NCI-H1694 (cell line): ENCODE results near the gene RBMS1.
"Not testable (repeated sequence)": the region's sequence is repeated elsewhere in the genome, so short reads cannot be mapped to it uniquely, and the experiment has no call there.

Experiments used
- DNase-seq: peaks from one replicate; lab custom pipeline; 2025; lab: John Stamatoyannopoulos, UW

RBMS1 gene

GRCh38 chr2:160469621-160470204 lies 23.9 kb downstream of the RBMS1 start:
- no peak for DNase-seq

GRCh38 chr2:160469164-160469563 lies 24.4 kb downstream of the RBMS1 start:
- no peak for DNase-seq

GRCh38 chr2:160467086-160467485 lies 26.5 kb downstream of the RBMS1 start:
- DNase-seq: no peak

- DNase-seq: no peak
Observed at GRCh38 chr2:160465406-160465805, 28.2 kb downstream of the RBMS1 start.

GRCh38 chr2:160465002-160465401 lies 28.6 kb downstream of the RBMS1 start:
- no peak for DNase-seq

GRCh38 chr2:160464017-160464416 lies 29.6 kb downstream of the RBMS1 start:
- DNase-seq: no peak

GRCh38 chr2:160463245-160463644 lies 30.4 kb downstream of the RBMS1 start:
- DNase-seq: no peak

GRCh38 chr2:160460333-160460731 lies 33.3 kb downstream of the RBMS1 start:
- no peak for DNase-seq

GRCh38 chr2:160459538-160460332 lies 33.9 kb downstream of the RBMS1 start:
- no peak for DNase-seq

GRCh38 chr2:160458718-160459453 lies 34.7 kb downstream of the RBMS1 start:
- no peak for DNase-seq

- no peak for DNase-seq
Observed at GRCh38 chr2:160457588-160457987, 36.0 kb downstream of the RBMS1 start.

- DNase-seq: no peak
Observed at GRCh38 chr2:160454070-160454797, 39.4 kb downstream of the RBMS1 start.

GRCh38 chr2:160453111-160453820 lies 40.3 kb downstream of the RBMS1 start:
- DNase-seq: no peak

- DNase-seq: no peak
Observed at GRCh38 chr2:160450486-160450885, 43.1 kb downstream of the RBMS1 start.

GRCh38 chr2:160448821-160449220 lies 44.8 kb downstream of the RBMS1 start:
- not testable (repeated sequence) for DNase-seq

- no peak for DNase-seq
Observed at GRCh38 chr2:160445673-160446072, 47.9 kb downstream of the RBMS1 start.

GRCh38 chr2:160442603-160443002 lies 51.0 kb downstream of the RBMS1 start:
- DNase-seq: no peak

GRCh38 chr2:160440888-160441287 lies 52.7 kb downstream of the RBMS1 start:
- no peak for DNase-seq

- not testable (repeated sequence) for DNase-seq
Observed at GRCh38 chr2:160439038-160439437, 54.6 kb downstream of the RBMS1 start.

GRCh38 chr2:160437273-160437672 lies 56.3 kb downstream of the RBMS1 start:
- no peak for DNase-seq

GRCh38 chr2:160434254-160434948 lies 59.2 kb downstream of the RBMS1 start:
- DNase-seq: no peak
